Transverse colon (tissue), 4 donors: ENCODE measurements around the gene C16orf92. TPM values are rescaled to one million over a fixed set of nuclear protein-coding genes. Genes with fewer than 3 reads are reported as not detected.
"Not testable (repeated sequence)": the region's sequence is repeated elsewhere in the genome, so short reads cannot be mapped to it uniquely, and the experiment has no call there.

Experiments used
- DNase-seq: peaks from one replicate; pipeline ENCODE4 v3.0.0-alpha.2; 2019
- H3K27ac ChIP-seq, 4 donors: fragments of 200-600 bp; sonication (generic); 2 replicates each; pipeline ENCODE4 v1.5.1; 2016 to 2018; ENCODE audit warnings: inconsistent platforms in 4 of 4
- H3K27me3 ChIP-seq: fragments of 200-600 bp; sonication (generic); 2 replicates; pipeline ENCODE4 v1.5.1; 2017; ENCODE audit warnings: inconsistent platforms
- H3K36me3 ChIP-seq, 4 donors: fragments of 200-600 bp; sonication (generic); 2 replicates each; pipeline ENCODE4 v1.5.1; 2017 to 2019; ENCODE audit warnings: inconsistent platforms in 4 of 4
- H3K4me1 ChIP-seq, 4 donors: fragments of 200-600 bp; sonication (generic); 2 replicates each; pipeline ENCODE4 v1.5.1; 2017 to 2020; ENCODE audit warnings: inconsistent platforms in 4 of 4
- H3K4me3 ChIP-seq, 4 donors: fragments of 200-600 bp; sonication (generic); 1 replicate in 1 of 4; 2 replicates in 3 of 4; pipeline versions ENCODE4 v1.5.1 to v1.6.1; 2017 to 2019; ENCODE audit warnings: inconsistent platforms in 4 of 4
- H3K9me3 ChIP-seq, 2 donors: fragments of 200-600 bp; sonication (generic); 2 replicates each; pipeline ENCODE4 v1.5.1; 2017 to 2019; ENCODE audit warnings: inconsistent platforms in 2 of 2
- EP300 ChIP-seq: sonication (generic); formaldehyde crosslinking; IDR thresholded peaks from one replicate; pipeline ENCODE4 v1.6.1; 2017; ENCODE audit warnings: antibody characterized with exemption, low read depth
- POLR2A ChIP-seq: fragments of 450-650 bp; IDR thresholded peaks from one replicate; pipeline ENCODE4 v1.6.1; 2016; ENCODE audit warnings: antibody characterized with exemption, mild to moderate bottlenecking, moderate library complexity
- POLR2AphosphoS5 ChIP-seq, 3 donors: sonication (generic); formaldehyde crosslinking; IDR thresholded peaks; one replicate each; pipeline ENCODE4 v1.6.1; 2016; ENCODE audit warnings: antibody characterized with exemption in 3 of 3
- WGBS, 2 donors: methylation state at CpG; one replicate each; pipeline ENCODE4 v1.1.5; 2018; ENCODE audit warnings: low coverage in 1 of 2; 5-methylcytosine and 5-hydroxymethylcytosine counted together
- in situ Hi-C, 4 donors: fragments of 200-750 bp; cut with MboI; loops; one replicate each; pipeline versions ENCODE4 v1.15.0 to v1.15.1; 2017; ENCODE audit warnings: low sequenced_read_pairs in 3 of 4, low pct_ligation_motif_present in 1 of 4, low pct_unique_long_range_greater_than_20kb in 1 of 4
- intact Hi-C: fragments of 100-400 bp; cut with DNase I; formaldehyde crosslinking; loops from one replicate; pipeline ENCODE4 v1.15.1; 2023; ENCODE audit warnings: low total_unique reads
- total RNA-seq, 4 donors: library from RNA; depleted of rRNA; stranded (reverse); fragments of >200 nt; gene quantifications; one replicate each; pipeline ENCODE4 v1.1.0, GENCODE V29; 2016
- TF ChIP-seq, protein P1 (sequence below), 5 experiments: fragments of 200-600 bp in 3 of 5; fragments of 450-650 bp in 2 of 5; sonication (generic) in 3 of 5; IDR thresholded peaks; 1 replicate in 2 of 5; 2 replicates in 3 of 5; pipeline ENCODE4 v1.5.1; 2016 to 2017; ENCODE audit warnings: antibody characterized with exemption in 5 of 5, inconsistent platforms in 3 of 5, mild to moderate bottlenecking in 2 of 5, moderate library complexity in 1 of 5

The C16orf92 gene
- total RNA-seq, 4 donors from 2014 or later: not detected

DNA sequence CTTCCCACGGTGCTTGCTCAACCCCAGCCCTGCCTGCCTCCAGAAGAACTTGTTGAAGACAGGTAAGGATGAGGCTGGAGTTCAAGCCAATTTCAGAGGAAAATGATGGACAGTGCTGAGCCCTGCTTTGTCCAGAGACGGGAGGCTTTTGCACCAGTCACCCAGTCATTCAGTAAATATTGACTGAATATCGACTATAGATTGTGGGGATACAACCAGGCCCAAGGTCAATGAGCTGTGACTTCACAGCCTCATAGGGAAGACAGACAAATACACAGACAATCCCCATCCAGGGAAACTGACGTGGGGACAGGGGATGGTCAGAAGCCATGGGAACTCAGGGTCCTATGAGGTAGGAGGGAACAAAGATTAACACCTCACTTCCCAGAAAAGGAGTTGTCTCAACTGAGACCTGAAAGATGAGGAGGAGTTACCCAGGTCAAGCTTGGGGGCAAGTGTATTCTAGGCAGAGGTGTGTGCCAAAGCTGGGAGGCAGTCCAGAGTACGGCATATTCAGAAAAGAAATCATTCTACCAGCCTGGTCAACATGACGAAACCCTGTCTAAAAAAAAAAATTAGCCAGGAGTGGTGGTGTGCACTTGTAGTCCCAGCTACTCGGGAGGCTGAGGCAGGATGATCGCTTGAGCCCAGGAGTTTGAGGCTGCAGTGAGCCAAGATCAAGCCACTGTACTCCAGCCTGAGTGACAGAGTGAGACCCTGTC is 6.3 kb upstream of the C16orf92 start:
- in situ Hi-C loops: loop anchor here in 2 of 4 donors (25.0 kb wide), 2 partner anchors 154 to 329 kb away; partner anchors contain the start of genes CDIPT (in 2 of the 2) and QPRT (in 1 of the 2)
- no peaks in the 10 kb centered on the region for H3K9me3 ChIP-seq
- peaks cover 11% of the 10 kb centered on the region for H3K27me3 ChIP-seq
- no peaks in the 10 kb centered on the region for H3K36me3 ChIP-seq
- peaks cover 0 to 10% (median 4%) of the 10 kb centered on the region in 4 donors for H3K4me1 ChIP-seq
- no peak for DNase-seq
- no peak overlapping the region for H3K27ac ChIP-seq
- 69 to 95% methylated on average over 3 to 8 of the region's 8 CpGs for whole genome bisulfite sequencing, 2 donors
- TF ChIP-seq, protein P1, sequence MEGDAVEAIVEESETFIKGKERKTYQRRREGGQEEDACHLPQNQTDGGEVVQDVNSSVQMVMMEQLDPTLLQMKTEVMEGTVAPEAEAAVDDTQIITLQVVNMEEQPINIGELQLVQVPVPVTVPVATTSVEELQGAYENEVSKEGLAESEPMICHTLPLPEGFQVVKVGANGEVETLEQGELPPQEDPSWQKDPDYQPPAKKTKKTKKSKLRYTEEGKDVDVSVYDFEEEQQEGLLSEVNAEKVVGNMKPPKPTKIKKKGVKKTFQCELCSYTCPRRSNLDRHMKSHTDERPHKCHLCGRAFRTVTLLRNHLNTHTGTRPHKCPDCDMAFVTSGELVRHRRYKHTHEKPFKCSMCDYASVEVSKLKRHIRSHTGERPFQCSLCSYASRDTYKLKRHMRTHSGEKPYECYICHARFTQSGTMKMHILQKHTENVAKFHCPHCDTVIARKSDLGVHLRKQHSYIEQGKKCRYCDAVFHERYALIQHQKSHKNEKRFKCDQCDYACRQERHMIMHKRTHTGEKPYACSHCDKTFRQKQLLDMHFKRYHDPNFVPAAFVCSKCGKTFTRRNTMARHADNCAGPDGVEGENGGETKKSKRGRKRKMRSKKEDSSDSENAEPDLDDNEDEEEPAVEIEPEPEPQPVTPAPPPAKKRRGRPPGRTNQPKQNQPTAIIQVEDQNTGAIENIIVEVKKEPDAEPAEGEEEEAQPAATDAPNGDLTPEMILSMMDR (IDR thresholded peaks at IDR 0.05): no peak
- TF ChIP-seq EP300 (no peak), POLR2A (no peak), POLR2AphosphoS5 (IDR thresholded peaks at IDR 0.05) (no peak)
- no peak overlapping the region for H3K4me3 ChIP-seq
- intact Hi-C loops: loop anchor here (5.0 kb wide), 1 partner anchor 1759 kb away; no protein-coding TSS in a partner anchor

DNA sequence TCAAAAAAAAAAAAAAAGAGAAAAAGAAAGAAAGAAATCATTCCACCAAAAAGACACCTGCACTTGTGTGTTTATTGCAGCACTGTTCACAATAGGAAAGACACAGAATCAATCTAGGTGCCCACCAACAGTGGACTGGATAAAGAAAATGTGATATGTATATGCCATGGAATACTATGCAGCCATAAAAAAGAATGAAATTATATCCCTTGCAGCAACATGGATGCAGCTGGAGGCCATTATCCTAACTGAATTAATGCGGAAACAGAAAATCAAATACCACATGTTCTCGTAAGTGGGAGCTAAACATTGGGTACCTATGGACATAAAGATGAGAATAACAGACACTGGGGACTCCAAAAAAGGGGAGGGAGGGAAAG is 5.7 kb upstream of the C16orf92 start:
- no peaks in the 10 kb centered on the region for H3K36me3 ChIP-seq
- intact Hi-C loops (loop anchor here (5.0 kb wide), 1 partner anchor 1760 kb away; no protein-coding TSS in a partner anchor), in situ Hi-C loops (loop anchor here in 2 of 4 donors (25.0 kb wide), 2 partner anchors 155 to 330 kb away; partner anchors contain the start of genes CDIPT (in 2 of the 2) and QPRT (in 1 of the 2))
- H3K9me3 ChIP-seq: no peaks in the 10 kb centered on the region
- no peak overlapping the region for H3K27ac ChIP-seq
- no peak overlapping the region for H3K4me3 ChIP-seq
- TF ChIP-seq POLR2A (no peak), EP300 (no peak), POLR2AphosphoS5 (IDR thresholded peaks at IDR 0.05) (no peak)
- TF ChIP-seq, protein P1 (IDR thresholded peaks at IDR 0.05): no peak
- H3K27me3 ChIP-seq: peaks cover 5% of the 10 kb centered on the region
- H3K4me1 ChIP-seq: peaks cover 0 to 10% (median 4%) of the 10 kb centered on the region in 4 donors
- WGBS, 2 donors: 96 to 100% methylated on average over 2 of the region's 2 CpGs
- DNase-seq: no peak

DNA sequence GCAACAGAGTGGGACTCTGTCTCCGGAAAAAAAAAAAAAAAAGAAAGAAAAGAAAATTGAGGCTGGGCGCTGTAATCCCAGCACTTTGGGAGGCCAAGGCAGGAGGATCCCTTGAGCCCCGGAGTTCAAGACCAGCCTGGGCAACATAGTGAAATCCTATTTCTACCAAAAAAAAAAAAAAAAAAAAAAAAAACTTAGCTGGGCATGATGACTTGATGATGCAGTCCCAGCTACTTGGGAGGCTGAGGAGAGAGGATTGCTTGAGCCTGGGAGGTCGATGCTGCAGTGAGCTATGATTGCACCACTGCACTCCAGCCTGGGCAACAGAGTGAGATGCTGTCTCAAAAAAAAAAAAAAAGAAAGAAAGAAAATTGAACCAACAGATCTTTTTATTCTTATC is 5.1 kb upstream of the C16orf92 start:
- in situ Hi-C loops: loop anchor here in 2 of 4 donors (25.0 kb wide), 2 partner anchors 156 to 331 kb away; partner anchors contain the start of genes CDIPT (in 2 of the 2) and QPRT (in 1 of the 2)

DNA sequence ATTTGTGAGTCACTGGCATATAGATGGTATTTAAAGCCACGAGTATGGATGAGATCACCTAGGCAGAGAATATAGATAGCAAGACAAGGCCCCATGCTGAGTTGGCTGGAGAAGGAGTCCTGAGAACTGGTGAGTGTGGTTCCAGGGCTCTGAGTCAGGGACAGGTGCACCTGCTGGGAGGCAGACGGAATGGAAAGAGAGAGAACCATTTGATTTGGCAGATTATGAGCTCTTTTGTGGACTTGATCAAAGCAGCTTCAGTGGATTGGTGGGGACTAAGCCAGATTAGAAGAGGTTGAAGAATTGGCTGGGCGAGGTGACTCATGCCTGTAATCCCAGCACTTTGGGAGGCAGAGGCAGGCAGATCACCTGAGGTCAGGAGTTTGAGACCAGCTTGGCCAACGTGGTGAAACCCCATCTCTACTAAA is 4.3 kb upstream of the C16orf92 start:
- WGBS, 2 donors: 75 to 83% methylated on average over 1 to 4 of the region's 4 CpGs
- TF ChIP-seq POLR2AphosphoS5 (IDR thresholded peaks at IDR 0.05): no peak
- no peak for TF ChIP-seq EP300
- TF ChIP-seq POLR2A: no peak
- TF ChIP-seq, protein P1 (IDR thresholded peaks at IDR 0.05): no peak
- Histone ChIP-seq H3K27me3 (no peaks in the 10 kb centered on the region), H3K9me3 (no peaks in the 10 kb centered on the region), H3K4me1 (peaks cover 0 to 10% (median 4%) of the 10 kb centered on the region in 4 donors), H3K4me3 (no peak overlapping the region), H3K36me3 (no peaks in the 10 kb centered on the region), H3K27ac (no peak overlapping the region)
- in situ Hi-C loops: loop anchor here in 2 of 4 donors (25.0 kb wide), 2 partner anchors 156 to 331 kb away; partner anchors contain the start of genes CDIPT (in 2 of the 2) and QPRT (in 1 of the 2)
- intact Hi-C loops: loop anchor here (5.0 kb wide), 1 partner anchor 1761 kb away; no protein-coding TSS in a partner anchor
- no peak for DNase-seq

More for the DNA sequence above, 5.1 kb upstream of the C16orf92 start:
- not testable (repeated sequence) for DNase-seq, H3K27ac ChIP-seq, H3K9me3 ChIP-seq, H3K27me3 ChIP-seq, H3K36me3 ChIP-seq, H3K4me3 ChIP-seq
- intact Hi-C loops: loop anchor here (5.0 kb wide), 1 partner anchor 1761 kb away; no protein-coding TSS in a partner anchor
- WGBS, 2 donors: 87 to 90% methylated on average over 2 to 4 of the region's 4 CpGs
- peaks cover 0 to 10% (median 4%) of the 10 kb centered on the region in 4 donors for H3K4me1 ChIP-seq
